ENCODE measurements around the gene DGKH. TPM values are rescaled to one million over a fixed set of nuclear protein-coding genes. Genes with fewer than 3 reads are reported as not detected.

The DGKH gene
- total RNA-seq, 2 experiments from 2014 or later, result 15.2 to 15.8 TPM

- intact Hi-C loops (cut with micrococcal nuclease), result no loop called here
- ATAC-seq (no peak), DNase-seq (no peak)
- Mint-ChIP-seq H3K27me3 (no peaks in the 10 kb centered on the region), H3K36me3 (ENCODE audit: low read depth) (peaks cover 16% of the 10 kb centered on the region), H3K27ac (no peak overlapping the region), H3K4me1 (ENCODE audit: low read depth) (peaks cover 29% of the 10 kb centered on the region), H3K9me3 (no peaks in the 10 kb centered on the region), H3K4me3 (no peak overlapping the region)
- CTCF ChIA-PET, result interaction anchor here (0.9 kb wide), 1 partner anchor 304 kb away, joined by 3 read pairs; no protein-coding TSS in a partner anchor
- POLR2A ChIA-PET, result no interaction called here
- no peak for TF ChIP-seq CTCF (IDR thresholded peaks at IDR 0.05)
Measured at GRCh38 chr13:42073683-42074082, 25.2 kb downstream of the DGKH start.

- peaks cover 9% of the 10 kb centered on the region for H3K36me3 Mint-ChIP-seq (ENCODE audit: low read depth)
- TF ChIP-seq CTCF (IDR thresholded peaks at IDR 0.05), result no peak
- H3K4me1 Mint-ChIP-seq (ENCODE audit: low read depth), result peaks cover 27% of the 10 kb centered on the region
- ChIA-PET CTCF (no interaction called here), POLR2A (no interaction called here)
- H3K9me3 Mint-ChIP-seq, result no peaks in the 10 kb centered on the region
- no peak overlapping the region for H3K4me3 Mint-ChIP-seq
- DNase-seq (peak; percentile 27), ATAC-seq (peak; percentile 58)
- H3K27me3 Mint-ChIP-seq, result no peaks in the 10 kb centered on the region
- intact Hi-C loops (cut with micrococcal nuclease), result no loop called here
- H3K27ac Mint-ChIP-seq, result no peak overlapping the region
Measured at GRCh38 chr13:42075517-42075916, 27.1 kb downstream of the DGKH start.

- Mint-ChIP-seq H3K27ac (no peak overlapping the region), H3K9me3 (no peaks in the 10 kb centered on the region), H3K4me3 (no peak overlapping the region), H3K27me3 (no peaks in the 10 kb centered on the region), H3K4me1 (ENCODE audit: low read depth) (peaks cover 21% of the 10 kb centered on the region), H3K36me3 (ENCODE audit: low read depth) (peaks cover 1% of the 10 kb centered on the region)
- ChIA-PET CTCF (no interaction called here), POLR2A (no interaction called here)
- intact Hi-C loops (cut with micrococcal nuclease), result no loop called here
- TF ChIP-seq CTCF (IDR thresholded peaks at IDR 0.05), result no peak
- ATAC-seq, result no peak
- no peak for DNase-seq
Measured at GRCh38 chr13:42076309-42076713, 27.9 kb downstream of the DGKH start.

GRCh38 chr13:42078128-42078808 is 29.8 kb downstream of the DGKH start:
- Mint-ChIP-seq H3K27ac (no peak overlapping the region), H3K27me3 (no peaks in the 10 kb centered on the region), H3K36me3 (ENCODE audit: low read depth) (peaks cover 12% of the 10 kb centered on the region), H3K4me3 (no peak overlapping the region), H3K4me1 (ENCODE audit: low read depth) (peaks cover 21% of the 10 kb centered on the region), H3K9me3 (no peaks in the 10 kb centered on the region)
- DNase-seq (no peak), ATAC-seq (no peak)
- CTCF ChIA-PET, result interaction anchor here (0.6 to 1.0 kb wide), 3 partner anchors 33 to 1236 kb away, joined by 3 to 4 read pairs (median 3); no protein-coding TSS in a partner anchor
- intact Hi-C loops (cut with micrococcal nuclease), result no loop called here
- POLR2A ChIA-PET, result interaction anchor here (0.6 to 1.3 kb wide), 2 partner anchors 43 to 269 kb away, joined by 3 read pairs; no protein-coding TSS in a partner anchor
- no peak for TF ChIP-seq CTCF (IDR thresholded peaks at IDR 0.05)

- no peaks in the 10 kb centered on the region for H3K9me3 Mint-ChIP-seq
- ChIA-PET POLR2A (no interaction called here), CTCF (no interaction called here)
- peak; percentile 45 for DNase-seq
- no peak overlapping the region for H3K4me3 Mint-ChIP-seq
- H3K27ac Mint-ChIP-seq, result peak overlapping the region; percentile 12
- intact Hi-C loops (cut with micrococcal nuclease), result no loop called here
- H3K27me3 Mint-ChIP-seq, result no peaks in the 10 kb centered on the region
- H3K4me1 Mint-ChIP-seq (ENCODE audit: low read depth), result peaks cover 22% of the 10 kb centered on the region
- peak; percentile 34 for ATAC-seq
- TF ChIP-seq CTCF (IDR thresholded peaks at IDR 0.05), result no peak
- peaks cover 16% of the 10 kb centered on the region for H3K36me3 Mint-ChIP-seq (ENCODE audit: low read depth)
Measured at GRCh38 chr13:42083138-42083770, 34.8 kb downstream of the DGKH start.
